Smooth muscle cell (in vitro differentiated cells): ENCODE measurements around the gene ENTHD1. TPM values are rescaled to one million over a fixed set of nuclear protein-coding genes. Genes with fewer than 3 reads are reported as not detected.

Source experiments
- DNase-seq: peaks from one replicate; lab custom pipeline; 2025; ENCODE audit not compliant: unreplicated experiment; lab: John Stamatoyannopoulos, UW
- H2AFZ ChIP-seq: fragments of 200-600 bp; sonication (generic); 2 replicates; pipeline ENCODE4 v1.6.0; 2016; ENCODE audit warnings: antibody characterized with exemption, low read depth, mild to moderate bottlenecking
- H3F3A ChIP-seq: fragments of 200-600 bp; sonication (generic); 2 replicates; pipeline ENCODE4 v1.6.0; 2017; ENCODE audit warnings: antibody characterized with exemption, low read depth
- H3K27ac ChIP-seq: fragments of 200-600 bp; sonication (generic); 2 replicates; pipeline ENCODE4 v1.5.1; 2016; ENCODE audit warnings: low read depth, mild to moderate bottlenecking
- H3K27me3 ChIP-seq: fragments of 200-600 bp; sonication (generic); 2 replicates; pipeline ENCODE4 v1.6.1; 2016; ENCODE audit warnings: low read depth, mild to moderate bottlenecking
- H3K36me3 ChIP-seq: fragments of 200-600 bp; sonication (generic); 2 replicates; pipeline ENCODE4 v1.5.1; 2016; ENCODE audit warnings: low read depth
- H3K4me1 ChIP-seq: fragments of 200-600 bp; sonication (generic); 2 replicates; pipeline ENCODE4 v1.5.1; 2016; ENCODE audit warnings: low read depth
- H3K4me2 ChIP-seq: fragments of 200-600 bp; sonication (generic); 2 replicates; pipeline ENCODE4 v1.6.0; 2016; ENCODE audit warnings: mild to moderate bottlenecking
- H3K4me3 ChIP-seq: fragments of 200-600 bp; sonication (generic); 2 replicates; pipeline ENCODE4 v1.5.1; 2016; ENCODE audit warnings: mild to moderate bottlenecking
- H3K79me2 ChIP-seq: fragments of 200-600 bp; sonication (generic); 2 replicates; pipeline ENCODE4 v1.6.0; 2016; ENCODE audit warnings: low read depth, mild to moderate bottlenecking
- H3K9ac ChIP-seq: fragments of 200-600 bp; sonication (generic); 2 replicates; pipeline ENCODE4 v1.6.0; 2016; ENCODE audit warnings: low read depth
- H3K9me3 ChIP-seq: fragments of 200-600 bp; sonication (generic); replicated peaks from 2 replicates; pipeline ENCODE4 v1.5.1; 2016; ENCODE audit warnings: low read depth
- H4K20me1 ChIP-seq: fragments of 200-600 bp; sonication (generic); 2 replicates; pipeline ENCODE4 v1.6.0; 2016; ENCODE audit warnings: low read depth
- WGBS: methylation state at CpG from one replicate; pipeline ENCODE4 v1.1.7; 2016; ENCODE audit warnings: low lambda C conversion rate; 5-methylcytosine and 5-hydroxymethylcytosine counted together
- polyA plus RNA-seq: library from polyadenylated mRNA; unstranded; fragments of >200 nt; fragmentation: Nextera tagmentation; extraction: Ambion mirVana; gene quantifications from 2 replicates; pipeline ENCODE4 v1.2.1, GENCODE V29; 2016
- total RNA-seq: library from RNA; depleted of rRNA; stranded (reverse); fragments of >200 nt; gene quantifications from 2 replicates; pipeline ENCODE4 v1.2.3, GENCODE V29; 2014
- TF ChIP-seq, protein P1 (sequence below): fragments of 200-600 bp; sonication (generic); IDR thresholded peaks from 2 replicates; pipeline ENCODE4 v1.5.1; 2017; ENCODE audit warnings: borderline replicate concordance, mild to moderate bottlenecking, antibody characterized with exemption; ENCODE audit not compliant: insufficient read depth, poor library complexity, severe bottlenecking

ENTHD1 gene
- total and polyA plus RNA-seq, 2 experiments from 2014 or later: not detected

GRCh38 chr22:39746600-39747262 is 146.8 kb downstream of the ENTHD1 start:
- H3K9ac ChIP-seq: no peak overlapping the region
- WGBS: 84% methylated on average over 3 of the region's 3 CpGs

DNA sequence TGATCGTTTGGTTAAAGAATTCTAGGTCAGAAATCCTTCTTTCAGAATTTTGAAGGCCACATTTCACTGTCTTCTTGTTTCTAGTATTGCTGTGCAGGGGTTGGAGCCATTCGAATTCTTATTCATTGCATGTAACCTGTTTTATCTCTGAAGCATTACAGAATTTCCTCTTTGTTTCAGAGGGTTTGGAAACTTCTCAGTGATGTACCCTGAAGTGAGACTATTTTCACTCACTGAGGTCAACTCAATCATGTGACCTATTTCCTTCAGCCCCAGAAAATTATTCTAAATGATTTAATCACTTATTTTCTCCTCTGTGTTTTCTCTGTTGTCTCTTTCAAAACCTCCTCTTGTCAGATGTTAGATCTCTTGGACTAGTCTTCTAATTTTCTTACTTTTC is 147.8 kb downstream of the ENTHD1 start:
- Histone ChIP-seq H3K4me3 (no peak overlapping the region), H3K9ac (no peak overlapping the region), H3K9me3 (no peaks in the 10 kb centered on the region), H2AFZ (no peak overlapping the region), H3K27ac (no peak overlapping the region), H3K36me3 (no peaks in the 10 kb centered on the region), H3K4me2 (no peak overlapping the region), H4K20me1 (no peaks in the 10 kb centered on the region), H3K27me3 (peaks cover 18% of the 10 kb centered on the region), H3K4me1 (no peaks in the 10 kb centered on the region), H3K79me2 (no peaks in the 10 kb centered on the region), H3F3A (no peaks in the 10 kb centered on the region)
- TF ChIP-seq, protein P1, sequence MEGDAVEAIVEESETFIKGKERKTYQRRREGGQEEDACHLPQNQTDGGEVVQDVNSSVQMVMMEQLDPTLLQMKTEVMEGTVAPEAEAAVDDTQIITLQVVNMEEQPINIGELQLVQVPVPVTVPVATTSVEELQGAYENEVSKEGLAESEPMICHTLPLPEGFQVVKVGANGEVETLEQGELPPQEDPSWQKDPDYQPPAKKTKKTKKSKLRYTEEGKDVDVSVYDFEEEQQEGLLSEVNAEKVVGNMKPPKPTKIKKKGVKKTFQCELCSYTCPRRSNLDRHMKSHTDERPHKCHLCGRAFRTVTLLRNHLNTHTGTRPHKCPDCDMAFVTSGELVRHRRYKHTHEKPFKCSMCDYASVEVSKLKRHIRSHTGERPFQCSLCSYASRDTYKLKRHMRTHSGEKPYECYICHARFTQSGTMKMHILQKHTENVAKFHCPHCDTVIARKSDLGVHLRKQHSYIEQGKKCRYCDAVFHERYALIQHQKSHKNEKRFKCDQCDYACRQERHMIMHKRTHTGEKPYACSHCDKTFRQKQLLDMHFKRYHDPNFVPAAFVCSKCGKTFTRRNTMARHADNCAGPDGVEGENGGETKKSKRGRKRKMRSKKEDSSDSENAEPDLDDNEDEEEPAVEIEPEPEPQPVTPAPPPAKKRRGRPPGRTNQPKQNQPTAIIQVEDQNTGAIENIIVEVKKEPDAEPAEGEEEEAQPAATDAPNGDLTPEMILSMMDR: no peak
- 86% methylated on average over 2 of the region's 2 CpGs for WGBS
- DNase-seq: no peak

More at GRCh38 chr22:39746600-39747262, 146.8 kb downstream of the ENTHD1 start:
- H3K4me1 ChIP-seq: no peaks in the 10 kb centered on the region
- H3K79me2 ChIP-seq: no peaks in the 10 kb centered on the region
- H3K27ac ChIP-seq: no peak overlapping the region
- no peaks in the 10 kb centered on the region for H3K36me3 ChIP-seq
- peaks cover 27% of the 10 kb centered on the region for H3K27me3 ChIP-seq
- TF ChIP-seq, protein P1: no peak
- DNase-seq: no peak
- H3F3A ChIP-seq: no peaks in the 10 kb centered on the region
- H3K4me2 ChIP-seq: no peak overlapping the region
- H2AFZ ChIP-seq: no peak overlapping the region
- H3K9me3 ChIP-seq: no peaks in the 10 kb centered on the region
- no peaks in the 10 kb centered on the region for H4K20me1 ChIP-seq
- H3K4me3 ChIP-seq: no peak overlapping the region

GRCh38 chr22:39744353-39744752 is 149.2 kb downstream of the ENTHD1 start:
- Histone ChIP-seq H3K4me3 (no peak overlapping the region), H3F3A (no peaks in the 10 kb centered on the region), H2AFZ (no peak overlapping the region), H4K20me1 (no peaks in the 10 kb centered on the region), H3K9ac (no peak overlapping the region), H3K9me3 (no peaks in the 10 kb centered on the region), H3K79me2 (no peaks in the 10 kb centered on the region), H3K4me1 (no peaks in the 10 kb centered on the region), H3K27me3 (peaks cover 13% of the 10 kb centered on the region), H3K4me2 (no peak overlapping the region), H3K36me3 (no peaks in the 10 kb centered on the region), H3K27ac (no peak overlapping the region)
- TF ChIP-seq, protein P1: no peak
- DNase-seq: no peak

DNA sequence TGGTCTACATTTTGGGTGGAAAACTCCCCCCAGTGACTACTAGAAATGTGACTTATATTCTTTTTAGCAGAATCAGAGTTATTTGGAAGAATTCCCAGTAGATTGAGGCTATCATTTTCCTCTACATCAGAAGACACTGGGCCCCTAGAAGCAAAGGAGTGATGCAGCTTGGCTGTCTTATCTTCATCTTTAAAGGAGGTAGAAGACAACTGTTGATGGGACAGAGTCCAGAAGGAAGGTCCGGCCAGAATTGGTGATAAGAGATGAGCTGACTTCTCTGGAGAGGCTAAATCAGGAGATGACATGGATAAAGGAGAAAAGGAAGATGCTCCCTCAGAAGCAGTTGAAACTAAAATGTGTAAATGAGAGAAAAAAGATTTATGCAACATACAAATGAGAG is 149.6 kb downstream of the ENTHD1 start:
- H3K36me3 ChIP-seq: no peaks in the 10 kb centered on the region
- no peak overlapping the region for H3K4me2 ChIP-seq
- no peaks in the 10 kb centered on the region for H3K4me1 ChIP-seq
- no peaks in the 10 kb centered on the region for H4K20me1 ChIP-seq
- TF ChIP-seq, protein P1: no peak
- 38% methylated on average over 1 of the region's 1 CpG for WGBS
- no peak overlapping the region for H3K4me3 ChIP-seq
- peaks cover 13% of the 10 kb centered on the region for H3K27me3 ChIP-seq
- H3F3A ChIP-seq: no peaks in the 10 kb centered on the region
- H3K79me2 ChIP-seq: no peaks in the 10 kb centered on the region
- no peak overlapping the region for H3K9ac ChIP-seq
- DNase-seq: no peak
- H2AFZ ChIP-seq: no peak overlapping the region
- no peak overlapping the region for H3K27ac ChIP-seq
- no peaks in the 10 kb centered on the region for H3K9me3 ChIP-seq
